Natural killer cell (primary cell): ENCODE measurements around the gene SZRD1. TPM values are rescaled to one million over a fixed set of nuclear protein-coding genes. Genes with fewer than 3 reads are reported as not detected.
A peak's percentile ranks its signal among the peaks of the same experiment; 100 is the strongest.

Source experiments
- ATAC-seq, 3 donors: fragments of 150-1000 bp in 2 of 3; fragments of 200-7000 bp in 1 of 3; cut with Tn5 transposase; 1 replicate in 1 of 3; 2 replicates in 2 of 3; pipeline ENCODE4 v1.10.0; 2021; ENCODE audit warnings: mild to moderate bottlenecking in 2 of 3, moderate library complexity in 2 of 3
- DNase-seq, 2 donors: peaks; one replicate each; pipeline versions ENCODE4 v3.0.0 to v3.0.0-alpha.2; 2013 to 2021; ENCODE audit warnings: mixed read lengths in 1 of 2
- H3K27ac ChIP-seq: one replicate; pipeline ENCODE4 v1.5.1; 2013; ENCODE audit warnings: mild to moderate bottlenecking, low read length
- H3K27me3 ChIP-seq: one replicate; pipeline ENCODE4 v1.6.1; 2013; ENCODE audit warnings: low read length; ENCODE audit not compliant: control insufficient read depth, insufficient read depth
- H3K36me3 ChIP-seq: one replicate; pipeline ENCODE4 v1.6.1; 2013; ENCODE audit warnings: low read length; ENCODE audit not compliant: control insufficient read depth, insufficient read depth
- H3K4me1 ChIP-seq: one replicate; pipeline ENCODE4 v1.6.1; 2013; ENCODE audit warnings: low read length; ENCODE audit not compliant: control insufficient read depth, insufficient read depth
- H3K4me3 ChIP-seq: one replicate; pipeline ENCODE4 v1.5.1; 2013; ENCODE audit warnings: low read length
- H3K9me3 ChIP-seq: one replicate; pipeline ENCODE4 v1.6.1; 2013; ENCODE audit warnings: low read length; ENCODE audit not compliant: control insufficient read depth, insufficient read depth
- H3K27ac Mint-ChIP-seq, 2 donors: one replicate each; pipeline ENCODE4 v1.8.0; 2022; ENCODE audit warnings: mild to moderate bottlenecking in 2 of 2, mixed read lengths in 2 of 2, moderate library complexity in 1 of 2
- H3K27me3 Mint-ChIP-seq, 2 donors: one replicate each; pipeline ENCODE4 v1.8.0; 2022; ENCODE audit warnings: low read depth in 2 of 2, mixed read lengths in 2 of 2
- H3K36me3 Mint-ChIP-seq: one replicate; pipeline ENCODE4 v1.8.0; 2022; ENCODE audit warnings: mixed read lengths
- H3K4me1 Mint-ChIP-seq, 2 donors: one replicate each; pipeline ENCODE4 v1.8.0; 2022; ENCODE audit warnings: mixed read lengths in 2 of 2
- H3K4me3 Mint-ChIP-seq: one replicate; pipeline ENCODE4 v1.8.0; 2022; ENCODE audit warnings: mild to moderate bottlenecking, moderate library complexity, mixed read lengths
- H3K9me3 Mint-ChIP-seq, 2 donors: one replicate each; pipeline ENCODE4 v1.8.0; 2022; ENCODE audit warnings: mixed read lengths in 2 of 2
- CTCF ChIP-seq: fragments of 200-600 bp; IDR thresholded peaks from one replicate; pipeline ENCODE4 v1.8.0; 2022; ENCODE audit warnings: antibody characterized with exemption
- WGBS: methylation state at CpG from one replicate; pipeline ENCODE4 v1.1.7; 2013; ENCODE audit warnings: missing lambda C conversion rate; ENCODE audit not compliant: insufficient coverage; 5-methylcytosine and 5-hydroxymethylcytosine counted together
- intact Hi-C: fragments of 100-400 bp; cut with micrococcal nuclease; formaldehyde crosslinking; loops from one replicate; pipeline ENCODE4 v1.14.2; 2022
- total RNA-seq, 4 donors: library from RNA; stranded (reverse); fragments of 120-200 nt in 1 of 4; gene quantifications; one replicate each; pipeline versions ENCODE4 v1.2.3 to v1.2.4, GENCODE V29; 2013 to 2022

SZRD1 gene
- total RNA-seq, 3 donors from 2014 or later (not counting 1 experiment from before 2014, with no cell fraction given) = 170 to 187 (median 177) TPM

GRCh38 chr1:16348414-16349182 is 18.4 kb upstream of the SZRD1 start:
- Histone ChIP-seq H3K36me3 (no peaks in the 10 kb centered on the region), H3K27me3 (no peaks in the 10 kb centered on the region), H3K27ac (no peak overlapping the region), H3K4me3 (no peak overlapping the region), H3K4me1 (peaks cover 24% of the 10 kb centered on the region), H3K9me3 (no peaks in the 10 kb centered on the region)
- DNase-seq = no peak
- H3K27ac Mint-ChIP-seq = no peak overlapping the region
- no peaks in the 10 kb centered on the region for H3K36me3 Mint-ChIP-seq
- H3K4me1 Mint-ChIP-seq = peaks cover 33 to 50% of the 10 kb centered on the region in 2 donors
- H3K4me3 Mint-ChIP-seq = peak overlapping the region; percentile 13
- no peaks in the 10 kb centered on the region for H3K9me3 Mint-ChIP-seq
- intact Hi-C loops = no loop called here
- no peaks in the 10 kb centered on the region for H3K27me3 Mint-ChIP-seq
- ATAC-seq = no peak
- 93% methylated on average over 13 of the region's 14 CpGs for WGBS
- no peak for TF ChIP-seq CTCF

GRCh38 chr1:16349847-16350406 is 17.1 kb upstream of the SZRD1 start:
- WGBS = 83% methylated on average over 2 of the region's 2 CpGs
- ATAC-seq (no peak), DNase-seq (no peak)
- Histone ChIP-seq H3K27me3 (no peaks in the 10 kb centered on the region), H3K36me3 (no peaks in the 10 kb centered on the region), H3K4me3 (no peak overlapping the region), H3K27ac (no peak overlapping the region), H3K4me1 (peaks cover 24% of the 10 kb centered on the region), H3K9me3 (no peaks in the 10 kb centered on the region)
- Mint-ChIP-seq H3K4me1 (peaks cover 33 to 50% of the 10 kb centered on the region in 2 donors), H3K27ac (peak overlapping the region in 1 of 2 donors; percentile 89), H3K27me3 (no peaks in the 10 kb centered on the region), H3K36me3 (no peaks in the 10 kb centered on the region), H3K9me3 (no peaks in the 10 kb centered on the region), H3K4me3 (peak overlapping the region; percentile 94)
- no peak for TF ChIP-seq CTCF
- intact Hi-C loops = no loop called here

GRCh38 chr1:16351456-16351993 is 15.5 kb upstream of the SZRD1 start:
- H3K4me3 ChIP-seq = peak overlapping the region; percentile 82
- peaks cover 24% of the 10 kb centered on the region for H3K4me1 ChIP-seq
- H3K4me3 Mint-ChIP-seq = peak overlapping the region; percentile 94
- no peak for ATAC-seq
- peaks cover 33 to 41% of the 10 kb centered on the region in 2 donors for H3K4me1 Mint-ChIP-seq
- no peaks in the 10 kb centered on the region for H3K9me3 Mint-ChIP-seq
- H3K27ac Mint-ChIP-seq = peak overlapping the region; percentile 89 to 98
- DNase-seq = peak in 1 of 2 donors; percentile 40
- intact Hi-C loops = no loop called here
- no peaks in the 10 kb centered on the region for H3K27me3 Mint-ChIP-seq
- WGBS = 0% methylated on average over 17 of the region's 20 CpGs
- H3K9me3 ChIP-seq = no peaks in the 10 kb centered on the region
- no peaks in the 10 kb centered on the region for H3K27me3 ChIP-seq
- H3K36me3 ChIP-seq = no peaks in the 10 kb centered on the region
- peak overlapping the region; percentile 91 for H3K27ac ChIP-seq
- TF ChIP-seq CTCF = no peak
- H3K36me3 Mint-ChIP-seq = no peaks in the 10 kb centered on the region
